GM18502 (cell line): ENCODE data around the gene SLC4A5.
A peak's percentile ranks its signal among the peaks of the same experiment; 100 is the strongest.

Source experiments
- ATAC-seq: cut with Tn5 transposase; IDR thresholded peaks from one replicate; pipeline ENCODE4 v1.9.1; 2021; ENCODE audit warnings: mild to moderate bottlenecking; ENCODE audit not compliant: unreplicated experiment, poor library complexity

Gene SLC4A5

GRCh38 chr2:74178211-74179062 lies 164.8 kb downstream of the SLC4A5 start, which contains the start of gene MOB1A:
MOB1A (minus strand) TSS chr2:74178879; CDS start chr2:74178674, 205 bp downstream.
- peak; percentile 84 for ATAC-seq

DNA sequence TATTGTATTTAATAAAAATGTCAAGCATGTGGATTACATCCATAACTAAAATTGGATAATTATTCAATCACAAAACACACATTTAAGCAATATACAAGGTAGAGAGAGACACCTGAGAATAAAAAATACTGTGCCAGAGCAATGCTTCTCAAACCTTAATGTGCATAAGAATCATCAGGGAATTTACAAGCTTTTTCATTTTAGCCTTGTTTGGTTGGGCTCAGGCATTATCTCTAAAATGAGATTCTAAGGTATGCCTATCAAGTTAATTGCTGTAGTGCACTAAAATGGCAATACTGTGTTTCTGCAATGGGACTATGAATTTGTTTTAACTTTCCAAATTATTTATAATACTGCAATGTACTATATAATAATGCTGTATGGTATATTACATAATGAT lies 165.5 kb downstream of the SLC4A5 start:
- no peak for ATAC-seq

DNA sequence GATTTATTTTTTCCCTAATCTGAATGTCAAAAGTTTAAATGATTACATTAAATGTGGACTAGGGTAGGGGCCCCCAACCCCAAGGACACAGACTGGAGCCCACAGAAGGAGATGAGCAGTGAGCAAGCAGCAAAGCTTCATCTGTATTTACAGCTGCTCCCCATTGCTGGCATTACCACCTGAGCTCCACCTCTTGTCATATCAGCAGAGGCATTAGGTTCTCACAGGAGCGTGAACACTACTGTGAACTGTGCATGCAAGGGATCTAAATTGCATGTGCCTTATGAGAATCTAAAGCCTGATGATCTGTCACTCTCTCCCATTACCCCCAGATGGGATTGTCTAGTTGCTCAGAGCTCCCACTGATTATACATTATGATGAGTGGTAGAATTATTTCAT lies 168.3 kb downstream of the SLC4A5 start:
- ATAC-seq = no peak

GRCh38 chr2:74168739-74169138 lies 174.5 kb downstream of the SLC4A5 start:
- peak; percentile 58 for ATAC-seq
